GM12873 (cell line): ENCODE results near the gene OR5M3.

Source experiments
- CTCF ChIP-seq: IDR thresholded peaks from 2 replicates; pipeline ENCODE4 v1.5.1; 2012; ENCODE audit warnings: low read depth, mild to moderate bottlenecking, moderate library complexity, low read length, control low read depth; ENCODE audit not compliant: insufficient read depth; ENCODE audit errors: missing control alignments

Gene OR5M3

GRCh38 chr11:56486801-56487200 lies 13.6 kb upstream of the OR5M3 start:
- TF ChIP-seq CTCF = no peak

GRCh38 chr11:56474729-56475235 lies 1.6 kb upstream of the OR5M3 start:
- no peak for TF ChIP-seq CTCF

- no peak for TF ChIP-seq CTCF
Measured at GRCh38 chr11:56457076-56457475, 16.1 kb downstream of the OR5M3 start.

GRCh38 chr11:56453521-56453920 lies 19.6 kb downstream of the OR5M3 start:
- no peak for TF ChIP-seq CTCF
